Fibroblast of villous mesenchyme (primary cell): ENCODE measurements around the gene ZSCAN2. TPM values are rescaled to one million over a fixed set of nuclear protein-coding genes. Genes with fewer than 3 reads are reported as not detected.

Experiments used
- DNase-seq: peaks from one replicate; pipeline ENCODE4 v3.0.0-alpha.2; 2010; ENCODE audit warnings: low read depth
- H3K4me3 ChIP-seq: 2 replicates; pipeline ENCODE4 v1.5.1; 2011; ENCODE audit warnings: low read depth, mild to moderate bottlenecking, low read length
- total RNA-seq: library from RNA; depleted of rRNA; stranded (reverse); fragments of >200 nt; gene quantifications from 2 replicates; pipeline ENCODE4 v1.2.3, GENCODE V29; 2012
- TF ChIP-seq, protein P1 (sequence below): IDR thresholded peaks from 2 replicates; pipeline ENCODE4 v1.5.1; 2012; ENCODE audit warnings: low read depth, mild to moderate bottlenecking, low read length; ENCODE audit not compliant: insufficient read depth

The ZSCAN2 gene
- total RNA-seq, 1 donor, result 5.6 TPM

GRCh38 chr15:84603630-84604379, 3.0 kb downstream of the ZSCAN2 start:
- TF ChIP-seq, protein P1, sequence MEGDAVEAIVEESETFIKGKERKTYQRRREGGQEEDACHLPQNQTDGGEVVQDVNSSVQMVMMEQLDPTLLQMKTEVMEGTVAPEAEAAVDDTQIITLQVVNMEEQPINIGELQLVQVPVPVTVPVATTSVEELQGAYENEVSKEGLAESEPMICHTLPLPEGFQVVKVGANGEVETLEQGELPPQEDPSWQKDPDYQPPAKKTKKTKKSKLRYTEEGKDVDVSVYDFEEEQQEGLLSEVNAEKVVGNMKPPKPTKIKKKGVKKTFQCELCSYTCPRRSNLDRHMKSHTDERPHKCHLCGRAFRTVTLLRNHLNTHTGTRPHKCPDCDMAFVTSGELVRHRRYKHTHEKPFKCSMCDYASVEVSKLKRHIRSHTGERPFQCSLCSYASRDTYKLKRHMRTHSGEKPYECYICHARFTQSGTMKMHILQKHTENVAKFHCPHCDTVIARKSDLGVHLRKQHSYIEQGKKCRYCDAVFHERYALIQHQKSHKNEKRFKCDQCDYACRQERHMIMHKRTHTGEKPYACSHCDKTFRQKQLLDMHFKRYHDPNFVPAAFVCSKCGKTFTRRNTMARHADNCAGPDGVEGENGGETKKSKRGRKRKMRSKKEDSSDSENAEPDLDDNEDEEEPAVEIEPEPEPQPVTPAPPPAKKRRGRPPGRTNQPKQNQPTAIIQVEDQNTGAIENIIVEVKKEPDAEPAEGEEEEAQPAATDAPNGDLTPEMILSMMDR, result no peak
- H3K4me3 ChIP-seq, result no peak overlapping the region

GRCh38 chr15:84604826-84605553, 4.2 kb downstream of the ZSCAN2 start:
- TF ChIP-seq, protein P1, result no peak
- H3K4me3 ChIP-seq, result no peak overlapping the region
- DNase-seq, result peak; percentile 22

More at GRCh38 chr15:84603630-84604379, 3.0 kb downstream of the ZSCAN2 start:
- no peak for DNase-seq

- TF ChIP-seq, protein P1, result no peak
- no peak overlapping the region for H3K4me3 ChIP-seq
These were observed 4.7 kb downstream of the ZSCAN2 start for GRCh38 chr15:84605554-84605882.

DNA sequence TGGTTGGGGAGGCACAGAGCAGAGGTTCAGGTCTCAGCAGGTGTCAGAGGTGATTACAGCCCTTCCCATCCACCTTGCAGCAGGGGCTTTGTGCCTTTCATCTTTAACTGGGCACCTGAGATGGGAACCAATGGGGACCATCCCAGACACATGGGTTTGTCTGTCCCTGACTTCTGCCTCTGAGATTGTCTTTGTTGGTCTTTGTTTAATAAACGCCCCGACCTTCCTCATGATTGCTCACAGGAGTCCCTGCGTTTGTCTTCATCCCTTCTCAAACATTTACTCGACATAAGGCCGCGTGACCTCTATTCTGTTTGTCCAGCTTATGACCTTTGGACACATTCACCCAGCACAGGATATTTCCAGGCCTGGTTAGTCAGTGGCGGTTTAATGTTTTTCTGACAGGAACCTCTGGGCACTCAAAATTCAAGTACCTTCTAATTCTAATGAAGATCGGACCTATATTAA, 5.9 kb downstream of the ZSCAN2 start:
- TF ChIP-seq, protein P1, result no peak
- no peak for DNase-seq
- H3K4me3 ChIP-seq, result no peak overlapping the region

More at GRCh38 chr15:84605554-84605882, 4.7 kb downstream of the ZSCAN2 start:
- DNase-seq, result no peak

GRCh38 chr15:84608707-84609284, 8.0 kb downstream of the ZSCAN2 start:
- DNase-seq, result no peak
- H3K4me3 ChIP-seq, result no peak overlapping the region
- TF ChIP-seq, protein P1, result no peak

GRCh38 chr15:84609818-84610525, 9.2 kb downstream of the ZSCAN2 start:
- TF ChIP-seq, protein P1, result no peak
- no peak overlapping the region for H3K4me3 ChIP-seq
- DNase-seq, result no peak
